Left kidney (tissue), 2 donors: Measurements from ENCODE around the gene TP53RK. TPM values are rescaled to one million over a fixed set of nuclear protein-coding genes. Genes with fewer than 3 reads are reported as not detected.

Experiments
- DNase-seq: peaks from one replicate; pipeline ENCODE4 v3.0.0-alpha.2; 2013
- polyA plus RNA-seq: library from polyadenylated mRNA; unstranded; fragments of 120-200 nt; gene quantifications from one replicate; pipeline ENCODE4 v1.2.1, GENCODE V29; 2013; ENCODE audit not compliant: insufficient read length

Gene TP53RK
- polyA plus RNA-seq, 1 donor: 17.4 TPM

DNA sequence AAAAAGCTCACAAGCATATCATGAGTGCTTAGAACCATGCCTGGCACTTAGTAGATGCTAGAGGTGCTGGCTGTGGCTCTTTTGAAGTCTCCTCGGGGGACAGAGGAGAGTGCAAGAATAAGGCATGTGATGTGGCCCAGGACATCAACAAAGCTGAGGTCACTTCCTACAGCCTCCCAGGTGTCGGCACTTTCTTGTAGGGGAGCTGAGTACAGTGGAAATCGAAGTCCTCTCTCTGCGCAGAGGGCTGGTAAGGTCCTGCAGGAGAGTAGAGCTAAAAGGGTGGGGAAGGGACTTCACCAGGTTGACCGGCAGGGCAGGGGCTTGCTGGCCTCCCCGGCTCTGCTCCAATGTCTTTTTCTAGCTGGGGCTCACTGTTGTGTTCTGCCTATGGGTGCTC lies 49.2 kb downstream of the TP53RK start:
- no peak for DNase-seq

GRCh38 chr20:46639587-46639986 lies 49.7 kb downstream of the TP53RK start:
- DNase-seq: no peak

- no peak for DNase-seq
Measured at GRCh38 chr20:46638898-46639274, 50.4 kb downstream of the TP53RK start.

DNA sequence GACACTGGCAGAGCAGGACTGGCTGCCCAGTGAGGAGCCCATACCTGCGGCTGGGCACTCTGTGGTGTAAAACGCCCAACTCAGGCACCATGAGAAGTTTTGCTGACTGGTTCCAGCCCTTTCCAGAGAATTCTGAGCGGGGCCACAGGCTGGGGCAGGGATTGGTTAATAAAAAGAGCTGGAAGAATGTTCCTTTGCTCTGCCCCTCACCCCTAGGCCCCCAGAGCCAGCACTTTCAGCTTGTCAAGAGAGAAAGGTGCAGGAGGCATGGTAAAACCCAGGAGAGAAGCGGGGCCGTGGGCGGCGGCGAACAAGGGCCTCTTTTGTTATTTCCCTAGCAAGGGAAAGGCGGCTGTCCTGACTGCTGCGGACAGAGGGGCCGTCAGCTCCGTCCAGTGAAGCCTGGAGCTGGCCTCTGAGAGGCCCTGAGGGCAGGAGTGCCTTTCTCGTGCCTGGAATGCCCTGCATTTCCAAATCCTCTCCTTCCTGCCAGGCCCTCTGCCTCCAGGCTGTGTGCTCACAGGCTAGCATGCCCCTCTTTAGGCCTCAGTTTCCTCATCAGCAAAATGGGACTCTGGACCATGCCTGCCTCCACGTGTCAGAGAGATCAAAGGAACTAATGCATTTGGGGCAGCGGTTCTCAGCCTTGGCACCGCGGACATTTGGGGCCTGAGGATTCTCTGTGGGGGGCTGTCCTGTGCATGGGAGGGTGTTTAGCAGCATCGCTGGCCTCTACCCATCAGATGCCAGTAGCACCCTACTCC lies 50.9 kb downstream of the TP53RK start:
- no peak for DNase-seq

DNA sequence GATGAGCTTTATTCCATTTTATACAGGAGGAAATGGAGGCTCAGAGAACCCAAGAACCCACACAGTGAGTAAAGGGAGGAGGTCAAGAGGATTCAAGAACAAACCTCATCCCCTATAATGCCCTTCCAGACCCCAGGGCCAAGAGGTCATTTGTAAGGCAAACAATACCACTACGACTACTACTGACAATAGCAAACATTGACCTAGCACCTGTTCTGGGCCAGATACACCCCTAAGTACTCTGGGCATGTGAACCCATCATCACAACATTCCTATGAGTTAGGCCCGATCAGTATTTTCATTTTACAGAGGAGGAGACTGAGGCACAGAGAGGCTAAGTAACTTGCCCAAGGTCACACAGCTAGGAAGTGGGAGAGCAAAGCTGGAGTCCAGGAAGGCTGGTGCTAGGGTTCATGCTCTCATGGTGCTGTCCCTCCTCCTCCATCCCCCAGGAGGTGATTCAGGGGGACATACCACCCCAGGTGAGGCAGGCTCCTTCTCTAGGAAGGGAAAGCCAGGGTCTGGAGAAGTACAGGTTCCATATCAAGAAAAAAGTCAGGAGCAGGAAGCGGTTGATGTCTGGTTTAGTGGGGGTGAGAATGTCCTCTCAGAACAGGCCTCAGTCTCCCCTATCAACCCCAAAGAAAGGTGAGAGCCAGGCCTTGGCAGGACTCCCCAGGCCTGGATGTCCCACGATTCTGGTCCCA lies 51.7 kb downstream of the TP53RK start:
- no peak for DNase-seq

DNA sequence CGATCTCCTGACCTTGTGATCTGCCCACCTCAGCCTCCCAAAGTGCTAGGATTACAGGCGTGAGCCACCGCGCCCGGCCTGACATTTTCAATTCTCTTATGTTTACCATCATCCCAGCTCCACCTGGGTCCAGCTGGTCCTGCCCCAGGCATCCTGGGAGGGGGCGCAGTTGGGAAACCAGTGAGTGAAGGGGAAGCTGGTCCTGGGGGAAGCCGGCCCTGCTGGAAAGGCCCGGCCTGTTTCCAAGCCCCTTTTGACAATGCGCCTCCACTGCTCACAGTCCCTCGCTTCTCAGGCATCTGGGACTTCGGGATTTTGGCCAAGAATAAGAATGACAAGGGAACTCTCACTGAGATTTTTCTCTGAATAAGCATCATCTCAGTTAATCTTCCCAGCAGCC lies 52.2 kb downstream of the TP53RK start:
- DNase-seq: no peak

- no peak for DNase-seq
Measured at GRCh38 chr20:46636514-46636913, 52.7 kb downstream of the TP53RK start.

- DNase-seq: no peak
Measured at GRCh38 chr20:46635514-46636136, 53.6 kb downstream of the TP53RK start.

GRCh38 chr20:46634528-46634927 lies 54.7 kb downstream of the TP53RK start:
- DNase-seq: no peak

Other genes starting within 250 kb of the TP53RK start
- 56.4 TPM for gene ZNF334, start 175.9 kb downstream of the TP53RK start, polyA plus RNA-seq
- not detected for gene OCSTAMP, start 138.8 kb downstream of the TP53RK start, polyA plus RNA-seq
- 19.3 TPM for gene SLC13A3, start 38.0 kb downstream of the TP53RK start, polyA plus RNA-seq
- gene SLC2A10, start 20.2 kb upstream of the TP53RK start, polyA plus RNA-seq: 16.6 TPM
- gene EYA2, start 205.4 kb upstream of the TP53RK start, polyA plus RNA-seq: 0.52 TPM